GM13976 (cell line): ENCODE data around the gene CCDC142.

Experiments used
- DNase-seq: peaks from one replicate; pipeline ENCODE4 v3.0.0; 2012; ENCODE audit warnings: low spot score
- CTCF ChIP-seq: IDR thresholded peaks from 2 replicates; pipeline ENCODE4 v1.5.1; 2012; ENCODE audit warnings: borderline replicate concordance, mild to moderate bottlenecking; ENCODE audit not compliant: insufficient read depth; ENCODE audit errors: extremely low read depth, missing control alignments, control extremely low read depth
- in situ Hi-C: fragments of 300-500 bp; cut with MboI; formaldehyde crosslinking; loops from one replicate; pipeline ENCODE4 v1.12.0; 2022; ENCODE audit warnings: low sequenced_read_pairs, mixed read lengths, inconsistent platforms; ENCODE audit not compliant: unreplicated experiment

CCDC142 gene

DNA sequence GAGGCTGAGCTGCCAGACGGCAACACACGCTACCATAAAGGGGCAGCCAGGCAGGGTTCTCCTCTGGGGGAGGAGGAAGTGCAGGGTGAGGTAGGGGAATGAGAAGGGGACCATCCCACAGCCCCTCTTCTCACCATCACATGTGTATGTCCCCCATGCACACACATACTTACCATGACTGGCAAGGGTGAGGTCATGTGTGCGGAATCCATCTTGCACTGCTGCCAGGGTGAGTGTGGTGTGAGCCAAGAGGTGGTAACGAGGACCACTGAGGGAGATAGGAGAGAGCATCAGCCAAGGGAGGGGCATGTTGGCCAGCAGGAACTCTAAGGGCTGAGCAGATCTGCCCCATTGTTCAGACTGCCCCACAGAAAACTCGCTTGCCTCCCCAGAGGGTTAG, 54.1 kb downstream of the CCDC142 start:
- in situ Hi-C loops, result no loop called here
- no peak for TF ChIP-seq CTCF

GRCh38 chr2:74427551-74427950, 55.2 kb downstream of the CCDC142 start:
- DNase-seq, result no peak
- no peak for TF ChIP-seq CTCF
- in situ Hi-C loops, result no loop called here

More for the DNA sequence above, 54.1 kb downstream of the CCDC142 start:
- DNase-seq, result no peak

GRCh38 chr2:74426181-74426758, 56.5 kb downstream of the CCDC142 start:
- no peak for TF ChIP-seq CTCF
- in situ Hi-C loops, result no loop called here
- no peak for DNase-seq

GRCh38 chr2:74425523-74425922, 57.3 kb downstream of the CCDC142 start:
- no peak for TF ChIP-seq CTCF
- in situ Hi-C loops, result no loop called here
- no peak for DNase-seq

DNA sequence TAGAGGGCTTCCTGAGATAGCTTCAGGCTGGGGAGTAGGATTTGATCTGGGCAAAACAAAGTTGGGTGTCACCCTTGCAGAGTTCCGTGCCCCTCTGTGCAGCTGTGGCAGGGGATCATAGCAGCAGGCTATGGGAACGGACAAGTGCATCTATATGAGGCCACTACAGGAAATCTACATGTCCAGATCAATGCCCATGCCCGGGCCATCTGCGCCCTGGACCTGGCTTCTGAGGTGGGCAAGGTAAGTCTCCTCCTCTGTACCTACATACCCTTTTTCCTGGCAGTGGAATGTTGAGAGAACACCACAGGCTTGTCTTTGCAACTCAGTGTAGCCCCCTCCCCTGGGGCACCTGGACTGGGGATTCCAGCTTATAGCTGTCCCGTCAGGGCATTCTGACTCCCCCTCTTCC, 57.8 kb downstream of the CCDC142 start:
- in situ Hi-C loops, result no loop called here
- no peak for DNase-seq
- no peak for TF ChIP-seq CTCF

GRCh38 chr2:74424139-74424992, 58.4 kb downstream of the CCDC142 start:
- DNase-seq, result no peak
- no peak for TF ChIP-seq CTCF
- in situ Hi-C loops, result no loop called here
